ENCODE data around the gene CEL.
"Not testable (repeated sequence)": the region's sequence is repeated elsewhere in the genome, so short reads cannot be mapped to it uniquely, and the experiment has no call there.

The CEL gene

DNA sequence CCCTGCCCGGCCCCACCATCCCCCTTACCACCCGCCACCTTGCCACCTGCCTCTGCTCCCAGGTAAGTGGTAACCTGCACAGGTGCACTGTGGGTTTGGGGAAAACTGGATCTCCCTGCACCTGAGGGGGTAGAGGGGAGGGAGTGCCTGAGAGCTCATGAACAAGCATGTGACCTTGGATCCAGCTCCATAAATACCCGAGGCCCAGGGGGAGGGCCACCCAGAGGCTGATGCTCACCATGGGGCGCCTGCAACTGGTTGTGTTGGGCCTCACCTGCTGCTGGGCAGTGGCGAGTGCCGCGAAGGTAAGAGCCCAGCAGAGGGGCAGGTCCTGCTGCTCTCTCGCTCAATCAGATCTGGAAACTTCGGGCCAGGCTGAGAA is at the start of gene CEL:
TSS of gene CEL (plus strand) at position 218 of the 382 bp plus-strand sequence. CDS start at position 240, 22 bp downstream.
- not testable (repeated sequence) for DNase-seq (ENCODE audit: low read depth in 1 of 2, low spot score in 1 of 2)

DNA sequence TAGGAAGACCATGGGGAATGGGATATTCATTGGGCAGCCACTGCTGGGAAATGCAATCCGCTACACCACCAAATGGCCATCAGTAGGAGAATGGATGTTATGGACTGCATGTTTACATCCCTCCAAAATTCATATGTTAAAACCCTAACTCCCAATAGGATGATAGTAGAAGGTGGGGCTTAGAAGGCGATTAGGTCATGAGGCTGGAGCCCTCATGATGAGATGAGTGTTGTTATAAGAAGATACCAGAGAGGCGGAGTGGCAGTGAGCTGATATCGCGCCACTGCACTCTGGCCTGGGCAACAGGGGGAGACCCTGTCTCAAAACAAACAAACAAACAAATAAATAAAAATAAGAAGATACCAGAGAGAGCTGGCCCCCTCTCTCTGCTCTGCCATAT is 47.1 kb upstream of the CEL start:
- no peak for DNase-seq (ENCODE audit: low read depth in 1 of 2, low spot score in 1 of 2)

DNA sequence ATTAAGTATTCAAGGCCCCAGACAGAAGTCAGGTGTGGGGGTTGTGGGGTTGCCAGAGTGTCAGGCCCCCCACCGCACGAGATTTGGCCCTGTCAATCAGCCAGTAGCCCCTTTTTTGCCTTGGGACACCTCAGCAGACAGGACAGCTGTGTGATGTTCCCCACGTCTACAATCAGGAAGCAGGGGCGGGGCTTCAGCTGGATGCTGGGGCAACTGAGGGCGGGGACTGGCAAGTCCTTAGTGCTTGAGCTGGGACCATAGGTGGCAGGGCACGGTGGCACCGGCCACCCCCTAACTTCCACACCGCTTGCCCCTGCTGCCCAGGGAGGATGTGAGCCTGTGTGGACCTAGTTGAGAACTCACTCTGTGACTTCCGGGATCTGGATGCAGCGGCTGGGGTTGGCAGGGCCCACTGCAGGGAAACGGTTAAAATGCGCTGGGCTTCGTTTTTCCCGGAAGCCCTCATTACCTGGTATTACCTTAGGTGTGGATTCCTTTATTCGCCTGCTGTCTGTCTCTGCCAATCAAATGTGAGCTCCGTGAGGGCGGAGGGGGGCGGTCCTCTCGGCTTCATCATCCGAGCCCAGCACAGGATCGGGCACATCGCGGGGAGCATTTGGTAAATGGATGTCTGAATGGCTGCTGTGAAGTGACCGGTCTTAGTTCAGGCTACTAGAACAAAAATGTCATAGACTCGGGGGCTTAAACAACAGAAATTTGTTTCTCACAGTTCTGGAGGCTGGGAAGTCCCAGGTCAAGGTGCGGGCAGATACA is 38.5 kb upstream of the CEL start:
- no peak for DNase-seq (ENCODE audit: low read depth in 1 of 2, low spot score in 1 of 2)

DNA sequence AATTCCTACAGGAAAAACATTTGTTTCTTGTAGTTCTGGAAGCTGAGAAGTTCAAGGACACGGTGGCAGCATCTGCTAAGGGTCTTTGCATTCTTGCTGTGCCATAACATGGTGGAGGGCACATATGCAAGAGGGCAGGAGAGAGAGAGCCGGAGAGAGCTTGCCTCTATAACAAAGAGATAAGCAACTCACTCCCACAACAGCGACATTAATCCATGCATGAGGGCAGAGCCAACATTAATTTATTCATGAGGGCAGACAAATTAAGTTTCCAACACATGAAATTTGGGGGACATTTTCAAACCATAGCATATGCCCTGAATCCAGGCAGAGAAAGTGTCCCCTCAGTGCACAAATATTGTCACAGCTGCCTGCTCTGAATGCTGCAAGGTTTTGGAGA is 35.4 kb upstream of the CEL start:
- DNase-seq (ENCODE audit: low read depth in 1 of 2, low spot score in 1 of 2) = no peak

DNA sequence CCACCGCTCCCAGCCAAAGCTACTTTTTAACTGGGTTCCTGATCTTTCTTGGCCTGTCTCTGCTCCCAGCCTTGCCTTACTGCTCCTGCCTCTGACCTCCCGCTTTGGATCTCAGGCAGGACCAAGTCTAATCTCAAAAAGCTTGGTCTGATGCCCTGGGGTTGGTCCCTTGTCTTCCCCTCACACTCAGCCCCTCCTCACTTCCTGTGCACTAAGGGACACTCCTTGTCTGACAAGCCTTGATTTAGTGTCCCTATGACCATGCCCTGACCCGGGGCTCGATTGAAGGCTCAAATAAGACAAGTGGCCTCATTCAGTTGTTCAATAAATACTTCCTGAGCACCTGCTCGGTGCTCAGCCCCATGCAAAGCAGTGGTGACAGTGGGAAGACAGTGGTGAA is 34.6 kb upstream of the CEL start:
- DNase-seq (ENCODE audit: low read depth in 1 of 2, low spot score in 1 of 2) = no peak

DNA sequence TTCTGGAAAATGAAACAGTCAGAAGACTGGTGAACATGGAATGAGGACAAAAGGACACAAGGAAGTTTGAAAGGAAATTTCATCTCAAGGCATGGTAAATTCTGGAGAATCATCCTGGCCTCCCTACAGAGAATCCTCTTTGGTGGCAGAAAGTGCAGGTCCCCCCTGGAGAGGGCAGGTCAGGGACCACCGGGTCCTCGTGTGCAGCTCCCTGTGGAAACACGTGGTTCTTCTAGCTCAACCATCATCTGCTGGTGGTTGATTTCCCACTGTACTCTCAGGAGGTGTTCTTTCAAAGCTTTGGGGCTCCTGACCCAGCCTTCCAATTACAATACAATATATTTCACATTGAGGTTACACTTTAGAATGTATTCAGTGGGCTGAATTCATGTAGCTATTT is 33.6 kb upstream of the CEL start:
- DNase-seq (ENCODE audit: low read depth in 1 of 2, low spot score in 1 of 2) = no peak

DNA sequence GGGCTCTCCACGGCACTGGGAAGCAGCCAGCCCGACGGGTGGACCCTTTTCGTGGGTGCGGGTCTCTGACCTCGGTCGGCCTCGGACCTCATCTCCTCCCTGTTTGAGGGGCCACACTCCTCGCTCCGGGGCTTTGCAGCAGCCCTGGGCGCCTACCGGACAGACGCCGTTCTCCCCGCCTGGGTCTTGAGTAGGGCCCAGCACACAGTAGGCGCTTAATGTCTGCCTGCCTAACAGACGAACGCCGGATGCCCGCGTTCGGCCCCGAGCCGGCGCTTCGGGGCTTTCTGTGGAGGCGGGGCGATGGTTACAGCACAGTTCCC is 31.8 kb upstream of the CEL start:
- DNase-seq (ENCODE audit: low read depth in 1 of 2, low spot score in 1 of 2) = no peak

- peak; percentile 76 to 83 for DNase-seq (ENCODE audit: low read depth in 1 of 2, low spot score in 1 of 2)
These were observed 31.3 kb upstream of the CEL start, which contains the start of gene GTF3C5 for GRCh38 chr9:133030317-133031129. Gene GTF3C5 (plus strand): TSS chr9:133030997. CDS start chr9:133031012, 15 bp downstream.

DNA sequence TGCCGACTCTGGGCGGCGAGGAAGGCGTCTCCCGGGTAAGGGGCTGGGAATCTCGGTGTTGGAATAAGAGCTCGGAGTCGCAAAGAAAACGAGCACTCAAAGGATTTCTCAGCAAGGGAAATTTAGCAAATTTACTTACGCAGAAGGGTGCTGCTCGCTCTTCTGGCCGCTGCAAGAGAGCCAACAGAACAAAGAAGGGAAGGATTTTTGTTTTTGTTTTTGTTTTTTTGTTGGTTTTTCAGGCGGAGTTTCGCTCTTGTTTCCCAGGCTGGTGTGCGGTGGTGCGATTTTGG is 30.7 kb upstream of the CEL start:
- no peak for DNase-seq (ENCODE audit: low read depth in 1 of 2, low spot score in 1 of 2)

DNA sequence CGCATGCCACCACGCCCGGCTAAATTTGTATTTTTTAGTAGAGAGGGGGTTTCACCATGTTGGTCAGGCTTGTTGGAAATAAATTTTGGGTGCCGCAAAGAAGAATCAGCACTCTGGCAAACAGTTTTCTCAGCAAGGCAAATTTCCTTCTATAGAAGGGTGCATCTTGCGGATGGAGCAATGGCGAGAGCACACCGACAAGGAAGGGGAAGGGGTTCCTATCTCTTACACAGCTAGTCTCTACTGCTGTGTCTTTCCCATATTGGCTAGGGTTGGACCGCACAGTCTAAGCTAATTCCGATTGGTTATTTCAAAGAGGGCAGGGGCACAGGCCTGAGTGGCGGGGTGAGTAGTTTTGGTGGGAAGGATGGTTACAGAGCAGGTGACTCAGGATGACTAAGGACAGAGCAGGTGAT is 30.3 kb upstream of the CEL start:
- DNase-seq (ENCODE audit: low read depth in 1 of 2, low spot score in 1 of 2) = no peak

- DNase-seq (ENCODE audit: low read depth in 1 of 2, low spot score in 1 of 2) = no peak
These were observed 29.6 kb upstream of the CEL start for GRCh38 chr9:133032171-133032570.

DNA sequence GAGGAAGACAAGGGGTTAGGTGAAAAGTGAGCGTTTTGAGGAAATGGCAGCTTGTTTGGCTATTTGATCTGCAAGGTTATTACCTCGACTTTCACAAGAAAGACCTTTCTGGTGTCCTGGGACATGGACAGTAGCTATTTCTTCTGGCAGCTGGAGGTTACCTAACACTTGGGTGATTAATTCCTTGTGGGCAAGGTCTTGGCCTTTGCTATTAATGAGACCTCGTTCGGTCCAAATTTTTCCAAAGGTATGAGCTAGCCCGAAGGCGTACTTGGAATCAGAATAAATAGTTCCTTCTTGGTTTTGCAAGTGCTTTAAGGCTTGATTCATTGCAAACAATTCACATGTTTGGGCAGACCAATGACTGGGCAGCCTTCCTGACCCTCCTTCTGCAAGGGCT is 26.1 kb upstream of the CEL start:
- DNase-seq (ENCODE audit: low read depth in 1 of 2, low spot score in 1 of 2) = no peak

GRCh38 chr9:133037775-133038515 is 23.8 kb upstream of the CEL start:
- DNase-seq (ENCODE audit: low read depth in 1 of 2, low spot score in 1 of 2) = no peak

- not testable (repeated sequence) for DNase-seq (ENCODE audit: low read depth in 1 of 2, low spot score in 1 of 2)
These were observed 20.8 kb upstream of the CEL start for GRCh38 chr9:133040892-133041479.

DNA sequence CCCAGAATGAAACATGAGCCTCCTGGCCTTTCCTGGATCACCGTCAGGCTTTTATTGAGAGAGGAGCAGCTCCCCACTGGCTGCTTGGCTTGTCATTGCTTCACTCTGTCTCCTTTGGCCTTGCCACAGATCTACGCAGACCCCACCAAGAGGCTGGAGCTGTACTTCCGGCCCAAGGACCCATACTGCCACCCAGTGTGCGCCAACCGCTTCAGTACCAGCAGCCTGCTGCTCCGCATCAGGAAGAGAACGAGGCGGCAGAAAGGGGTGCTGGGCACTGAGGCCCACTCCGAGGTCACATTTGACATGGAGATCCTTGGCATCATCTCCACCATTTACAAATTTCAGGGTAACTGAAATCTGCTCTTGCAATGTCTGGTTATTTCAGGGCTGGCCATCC is 19.8 kb upstream of the CEL start:
- DNase-seq (ENCODE audit: low read depth in 1 of 2, low spot score in 1 of 2) = no peak

DNA sequence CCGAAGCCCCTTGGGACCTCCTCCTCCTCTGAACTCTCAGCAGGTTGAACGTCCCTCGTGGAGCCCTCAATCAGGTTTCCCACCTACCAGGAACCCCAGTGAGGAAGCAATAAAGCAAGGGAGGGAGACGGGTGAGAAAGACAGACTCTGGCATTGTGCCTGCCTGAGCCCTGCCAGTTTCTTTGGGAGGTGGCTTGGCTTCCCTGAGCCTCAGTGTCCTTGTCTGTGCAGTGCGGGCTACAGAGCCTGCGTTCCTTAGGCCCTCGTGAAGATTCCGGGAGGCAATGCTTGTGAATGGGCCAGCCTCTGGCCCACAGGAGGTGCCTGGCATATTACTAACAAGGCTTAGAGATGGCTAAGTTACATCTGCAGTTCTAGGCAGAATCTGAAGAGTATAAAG is 19.1 kb upstream of the CEL start:
- no peak for DNase-seq (ENCODE audit: low read depth in 1 of 2, low spot score in 1 of 2)

- no peak for DNase-seq (ENCODE audit: low read depth in 1 of 2, low spot score in 1 of 2)
These were observed 18.2 kb upstream of the CEL start for GRCh38 chr9:133043449-133044035.

DNA sequence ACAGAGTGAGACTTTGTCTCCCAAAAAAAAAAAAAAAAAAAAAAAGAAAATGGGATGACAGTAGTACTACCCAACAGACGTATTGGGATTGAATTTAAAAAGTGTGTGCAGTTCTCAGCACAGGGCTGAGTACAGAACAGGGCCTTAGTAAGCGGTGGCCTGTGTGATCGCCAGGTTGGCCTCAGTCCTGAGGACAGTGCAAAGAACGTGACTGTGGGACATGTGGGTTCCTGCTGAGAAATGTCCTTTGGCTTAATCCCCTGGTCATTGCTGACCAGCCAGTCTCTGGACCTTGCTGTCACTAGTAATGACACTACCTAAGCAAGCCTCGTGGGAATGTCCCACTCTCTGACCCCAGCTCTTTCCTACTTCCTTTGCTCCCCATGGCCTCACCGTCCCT is 17.7 kb upstream of the CEL start:
- no peak for DNase-seq (ENCODE audit: low read depth in 1 of 2, low spot score in 1 of 2)

DNA sequence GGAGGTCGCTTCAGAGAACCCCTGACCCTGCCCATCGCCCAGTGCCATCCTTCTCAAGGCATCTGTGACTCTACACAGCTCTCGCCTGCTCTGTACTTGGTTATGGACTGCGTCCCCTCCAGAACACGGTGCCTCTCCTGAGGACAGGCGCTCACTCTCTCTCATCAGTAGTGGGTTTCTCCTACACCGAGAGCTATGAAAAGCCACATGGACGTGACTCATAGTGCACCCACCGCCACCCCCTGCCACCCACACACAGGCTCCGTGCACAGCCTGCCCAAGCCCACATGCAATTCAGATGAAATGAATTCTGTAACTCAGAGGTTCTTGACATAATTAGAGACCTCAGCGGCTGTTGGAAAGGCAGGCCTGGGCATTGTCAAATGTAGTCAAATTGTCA is 17.1 kb upstream of the CEL start:
- no peak for DNase-seq (ENCODE audit: low read depth in 1 of 2, low spot score in 1 of 2)

GRCh38 chr9:133045132-133045531 is 16.6 kb upstream of the CEL start:
- no peak for DNase-seq (ENCODE audit: low read depth in 1 of 2, low spot score in 1 of 2)

DNA sequence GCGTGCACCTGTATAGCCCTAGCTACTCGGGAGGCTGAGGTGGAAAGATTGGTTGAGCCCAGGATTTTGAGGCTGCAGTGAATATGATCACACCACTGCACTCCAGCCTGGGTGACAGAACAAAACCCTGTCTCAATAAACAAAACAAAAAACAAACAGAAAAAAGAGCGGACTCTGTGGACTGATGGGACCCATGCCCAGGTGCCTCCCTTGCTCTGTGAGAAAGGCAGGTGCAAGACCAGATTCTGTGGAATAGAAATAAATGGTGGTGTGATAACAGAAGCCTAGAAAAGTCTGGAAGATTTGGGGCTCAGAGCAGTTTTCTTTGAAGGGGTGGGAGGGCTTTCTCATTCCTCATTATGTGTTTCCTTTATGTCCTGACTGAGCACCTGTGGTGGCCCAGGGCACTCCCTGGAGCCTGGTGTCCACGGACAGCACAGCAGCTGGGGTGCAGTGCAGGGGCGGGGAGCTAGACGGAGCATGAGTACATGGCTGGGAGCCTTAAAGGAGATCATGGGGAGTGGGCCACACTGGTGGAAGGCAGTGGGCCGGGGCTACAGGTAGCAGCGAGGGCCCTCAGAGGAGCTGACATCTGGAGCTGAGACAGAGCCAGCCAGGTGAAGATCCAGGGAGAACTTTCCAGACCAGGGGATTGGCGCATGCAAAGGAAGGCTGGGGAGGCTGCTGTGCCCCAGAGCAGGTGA is 15.4 kb upstream of the CEL start:
- no peak for DNase-seq (ENCODE audit: low read depth in 1 of 2, low spot score in 1 of 2)

All from stimulated activated CD4-positive, alpha-beta T cell treated with anti-CD3 and anti-CD28 coated beads, Interleukin-15, amount 100 ng/mL, for 1 hour (primary cell).